Skeletal muscle satellite cell (primary cell): ENCODE data around the gene OR10H5. TPM values are rescaled to one million over a fixed set of nuclear protein-coding genes. Genes with fewer than 3 reads are reported as not detected.
"Not testable (repeated sequence)": the region's sequence is repeated elsewhere in the genome, so short reads cannot be mapped to it uniquely, and the experiment has no call there.

Experiments used
- H3K27me3 ChIP-seq: 2 replicates; pipeline ENCODE4 v1.7.0; 2013; ENCODE audit warnings: low read length; ENCODE audit not compliant: control insufficient read depth, insufficient read depth
- H3K36me3 ChIP-seq: 2 replicates; pipeline ENCODE4 v1.7.0; 2013; ENCODE audit warnings: mild to moderate bottlenecking, control low read depth, low read length; ENCODE audit not compliant: insufficient read depth
- H3K4me1 ChIP-seq: 2 replicates; pipeline ENCODE4 v1.7.0; 2013; ENCODE audit warnings: low read length; ENCODE audit not compliant: control insufficient read depth, insufficient read depth
- H3K4me2 ChIP-seq: 2 replicates; pipeline ENCODE4 v1.7.0; 2013; ENCODE audit warnings: mild to moderate bottlenecking, low read length
- H3K4me3 ChIP-seq: 2 replicates; pipeline ENCODE4 v1.7.0; 2013; ENCODE audit warnings: low read length
- H3K9ac ChIP-seq: 2 replicates; pipeline ENCODE4 v1.7.0; 2013; ENCODE audit warnings: mild to moderate bottlenecking, low read depth, low read length, moderate library complexity
- H3K9me3 ChIP-seq: replicated peaks from 2 replicates; pipeline ENCODE4 v1.7.0; 2013; ENCODE audit warnings: mild to moderate bottlenecking, control low read depth, low read length
- total RNA-seq: library from RNA; depleted of rRNA; stranded (reverse); fragments of >200 nt; gene quantifications from 2 replicates; pipeline ENCODE4 v1.2.3, GENCODE V29; 2012; rRNA removed

OR10H5 gene, protein sequence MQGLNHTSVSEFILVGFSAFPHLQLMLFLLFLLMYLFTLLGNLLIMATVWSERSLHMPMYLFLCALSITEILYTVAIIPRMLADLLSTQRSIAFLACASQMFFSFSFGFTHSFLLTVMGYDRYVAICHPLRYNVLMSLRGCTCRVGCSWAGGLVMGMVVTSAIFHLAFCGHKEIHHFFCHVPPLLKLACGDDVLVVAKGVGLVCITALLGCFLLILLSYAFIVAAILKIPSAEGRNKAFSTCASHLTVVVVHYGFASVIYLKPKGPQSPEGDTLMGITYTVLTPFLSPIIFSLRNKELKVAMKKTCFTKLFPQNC
- not detected in 2 replicates for total RNA-seq

GRCh38 chr19:15787611-15788155 is at the start of gene OR10H5:
TSS of gene OR10H5 (plus strand) at chr19:15787661. CDS start at chr19:15794049, 6,388 bp downstream.
- H3K36me3 ChIP-seq: no peaks in the 10 kb centered on the region
- no peaks in the 10 kb centered on the region for H3K9me3 ChIP-seq
- no peak within 1 kb of the TSS for H3K4me3 ChIP-seq
- no peak within 1 kb of the TSS for H3K9ac ChIP-seq
- no peaks in the 10 kb centered on the region for H3K27me3 ChIP-seq
- H3K4me2 ChIP-seq: no peak within 1 kb of the TSS
- no peaks in the 10 kb centered on the region for H3K4me1 ChIP-seq

GRCh38 chr19:15737722-15738121 is 49.7 kb upstream of the OR10H5 start, which contains the start of gene OR10H3:
TSS of gene OR10H3 (plus strand) at chr19:15737985. CDS start at chr19:15741393, 3,408 bp downstream.
- no peak within 1 kb of the TSS for H3K9ac ChIP-seq
- H3K9me3 ChIP-seq: peaks cover 4% of the 10 kb centered on the region
- no peak within 1 kb of the TSS for H3K4me3 ChIP-seq
- no peaks in the 10 kb centered on the region for H3K27me3 ChIP-seq
- H3K36me3 ChIP-seq: no peaks in the 10 kb centered on the region
- no peak within 1 kb of the TSS for H3K4me2 ChIP-seq
- no peaks in the 10 kb centered on the region for H3K4me1 ChIP-seq

GRCh38 chr19:15740785-15741184 is 46.7 kb upstream of the OR10H5 start:
- peaks cover 4% of the 10 kb centered on the region for H3K9me3 ChIP-seq
- no peaks in the 10 kb centered on the region for H3K27me3 ChIP-seq
- no peak overlapping the region for H3K4me2 ChIP-seq
- H3K4me1 ChIP-seq: no peaks in the 10 kb centered on the region
- no peak overlapping the region for H3K9ac ChIP-seq
- H3K36me3 ChIP-seq: no peaks in the 10 kb centered on the region
- H3K4me3 ChIP-seq: no peak overlapping the region

- no peaks in the 10 kb centered on the region for H3K27me3 ChIP-seq
- no peak overlapping the region for H3K4me2 ChIP-seq
- H3K9me3 ChIP-seq: peaks cover 4% of the 10 kb centered on the region
- no peaks in the 10 kb centered on the region for H3K4me1 ChIP-seq
- no peaks in the 10 kb centered on the region for H3K36me3 ChIP-seq
- H3K9ac ChIP-seq: no peak overlapping the region
- H3K4me3 ChIP-seq: no peak overlapping the region
Observed at GRCh38 chr19:15748239-15748638, 39.2 kb upstream of the OR10H5 start.

- Histone ChIP-seq H3K9ac (no peak overlapping the region), H3K4me2 (no peak overlapping the region), H3K4me1 (no peaks in the 10 kb centered on the region), H3K9me3 (peaks cover 3% of the 10 kb centered on the region), H3K27me3 (no peaks in the 10 kb centered on the region), H3K36me3 (no peaks in the 10 kb centered on the region), H3K4me3 (no peak overlapping the region)
Observed at GRCh38 chr19:15758379-15758778, 29.1 kb upstream of the OR10H5 start.

DNA sequence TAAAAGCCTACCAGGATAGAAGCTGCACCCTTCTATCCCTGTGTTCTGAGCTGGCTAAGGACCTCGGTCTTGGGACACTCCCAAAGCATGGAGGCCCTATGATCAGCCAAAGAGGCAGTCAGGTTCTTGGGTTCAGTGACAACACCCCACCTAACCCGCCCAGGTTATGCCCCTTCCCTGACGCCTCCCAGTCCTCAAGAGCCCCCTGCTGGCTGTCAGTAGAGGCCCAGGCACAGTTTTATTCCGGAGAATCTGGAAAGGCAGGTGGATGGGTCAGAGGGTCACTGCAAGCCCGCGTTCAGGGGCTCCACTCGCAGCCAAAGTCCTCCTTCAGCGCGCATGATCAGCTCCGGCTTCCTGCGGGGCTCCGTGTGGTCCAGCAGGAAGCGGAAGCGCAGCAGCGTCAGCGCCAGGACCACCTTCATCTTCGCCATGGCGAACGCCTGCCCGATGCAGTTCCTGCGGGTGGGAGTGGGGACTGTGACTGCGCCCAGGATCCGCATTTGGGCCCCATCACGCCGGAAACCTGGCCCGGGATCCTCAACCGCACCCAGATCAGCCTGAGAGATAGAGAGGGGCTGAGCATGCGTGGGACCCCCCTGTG is 27.4 kb upstream of the OR10H5 start:
- Histone ChIP-seq H3K4me2 (no peak overlapping the region), H3K9ac (no peak overlapping the region), H3K27me3 (no peaks in the 10 kb centered on the region), H3K9me3 (peaks cover 3% of the 10 kb centered on the region), H3K4me1 (no peaks in the 10 kb centered on the region), H3K36me3 (no peaks in the 10 kb centered on the region), H3K4me3 (no peak overlapping the region)

- no peak overlapping the region for H3K4me2 ChIP-seq
- H3K36me3 ChIP-seq: no peaks in the 10 kb centered on the region
- no peak overlapping the region for H3K9ac ChIP-seq
- H3K4me3 ChIP-seq: no peak overlapping the region
- no peaks in the 10 kb centered on the region for H3K27me3 ChIP-seq
- H3K4me1 ChIP-seq: no peaks in the 10 kb centered on the region
- H3K9me3 ChIP-seq: no peaks in the 10 kb centered on the region
Observed at GRCh38 chr19:15769586-15769985, 17.9 kb upstream of the OR10H5 start.

DNA sequence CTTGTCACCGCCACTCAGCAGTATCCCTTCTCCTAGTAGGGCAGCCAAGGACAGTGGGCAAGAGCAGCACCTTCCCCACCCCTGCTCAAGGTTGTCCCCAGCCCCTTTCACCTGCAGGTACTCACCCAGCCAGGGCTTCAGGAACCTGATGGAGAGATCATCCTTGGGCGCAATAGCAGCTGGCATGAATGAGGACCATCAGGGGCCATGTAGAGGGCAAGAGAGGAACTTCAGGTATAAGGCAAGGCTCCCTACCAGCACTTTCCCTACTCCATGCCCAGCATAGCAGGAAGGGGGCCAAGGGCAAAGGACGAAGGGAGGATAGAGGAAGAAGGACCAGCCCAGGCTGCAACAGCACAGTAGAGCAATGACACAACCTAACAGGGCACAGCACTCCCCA is 13.3 kb upstream of the OR10H5 start:
- H3K4me1 ChIP-seq, H3K9me3 ChIP-seq, H3K36me3 ChIP-seq, H3K4me2 ChIP-seq, H3K9ac ChIP-seq, H3K4me3 ChIP-seq, H3K27me3 ChIP-seq: not testable (repeated sequence)

GRCh38 chr19:15775249-15775648 is 12.2 kb upstream of the OR10H5 start:
- Histone ChIP-seq H3K4me2 (no peak overlapping the region), H3K27me3 (no peaks in the 10 kb centered on the region), H3K4me3 (no peak overlapping the region), H3K36me3 (no peaks in the 10 kb centered on the region), H3K9me3 (peaks cover 2% of the 10 kb centered on the region), H3K4me1 (no peaks in the 10 kb centered on the region), H3K9ac (no peak overlapping the region)

DNA sequence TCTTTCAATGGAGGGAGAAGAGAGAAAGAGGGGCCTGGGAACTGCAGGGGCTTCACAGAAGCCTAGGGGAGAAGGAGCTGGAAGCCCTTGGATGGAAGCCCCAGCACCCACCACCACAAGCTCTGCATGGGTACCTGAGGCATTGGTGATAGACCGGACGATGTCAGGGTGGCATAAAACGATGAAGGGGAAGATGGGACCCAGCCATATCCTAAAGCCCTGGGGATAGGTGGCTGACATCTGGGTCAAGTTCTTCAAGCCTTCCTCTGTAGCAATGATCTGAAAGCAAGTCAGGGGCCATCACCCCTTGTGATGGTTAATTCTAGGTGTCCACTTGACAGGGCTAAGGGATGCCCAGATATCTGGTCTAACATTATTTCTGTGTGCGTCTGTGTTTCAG is 11.2 kb upstream of the OR10H5 start:
- H3K9ac ChIP-seq: no peak overlapping the region
- no peaks in the 10 kb centered on the region for H3K36me3 ChIP-seq
- no peak overlapping the region for H3K4me3 ChIP-seq
- H3K4me2 ChIP-seq: no peak overlapping the region
- no peaks in the 10 kb centered on the region for H3K27me3 ChIP-seq
- H3K4me1 ChIP-seq: no peaks in the 10 kb centered on the region
- peaks cover 3% of the 10 kb centered on the region for H3K9me3 ChIP-seq

DNA sequence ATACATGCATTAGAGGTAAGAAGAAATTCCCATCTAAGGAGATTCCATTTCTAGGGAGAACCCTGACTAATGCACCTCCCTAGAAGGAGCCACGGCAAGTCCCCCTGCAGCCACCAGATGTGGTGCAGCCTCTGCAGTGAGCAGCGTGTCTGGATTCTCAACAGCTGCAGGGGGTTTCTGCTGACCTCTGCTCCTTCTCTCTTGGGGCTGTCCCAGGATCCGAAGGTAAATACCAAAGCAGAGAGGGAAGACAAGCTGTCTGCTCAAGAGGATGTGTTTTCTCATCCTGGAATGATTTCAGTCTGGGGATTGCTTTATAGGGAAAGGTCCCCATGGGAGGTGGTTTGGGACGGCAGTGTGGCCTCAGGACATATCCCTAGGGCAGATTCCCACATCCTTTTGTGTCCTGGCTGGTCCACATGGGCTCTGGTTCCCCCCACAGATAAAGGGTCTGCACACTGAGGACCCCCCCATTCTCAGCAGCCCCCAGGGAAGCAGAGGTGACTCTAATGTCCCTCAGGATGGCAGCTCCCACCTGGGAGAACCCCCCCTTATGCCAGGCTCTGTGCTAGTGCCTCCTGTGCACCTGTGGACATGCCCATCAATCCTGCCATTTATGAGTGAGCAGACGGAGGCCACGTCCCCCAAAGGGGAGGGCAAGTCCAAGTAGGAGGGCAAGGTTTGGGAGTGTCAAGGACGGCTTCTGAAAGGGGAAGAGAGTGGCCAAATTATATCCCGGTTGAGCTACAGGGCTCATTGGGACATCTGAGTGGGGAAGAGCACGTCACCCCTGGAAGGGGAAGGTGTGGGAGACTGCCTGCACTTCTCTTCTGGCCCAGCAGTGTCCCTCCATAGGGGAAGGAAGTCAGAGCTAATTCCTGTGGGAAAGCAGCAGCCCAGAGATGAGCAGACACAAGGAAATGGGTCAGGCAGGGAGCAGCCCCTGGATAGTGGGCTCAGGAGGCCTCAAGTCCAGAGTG is 10.2 kb upstream of the OR10H5 start:
- no peak overlapping the region for H3K9ac ChIP-seq
- peaks cover 5% of the 10 kb centered on the region for H3K9me3 ChIP-seq
- H3K4me1 ChIP-seq: no peaks in the 10 kb centered on the region
- no peaks in the 10 kb centered on the region for H3K36me3 ChIP-seq
- no peak overlapping the region for H3K4me2 ChIP-seq
- no peak overlapping the region for H3K4me3 ChIP-seq
- no peaks in the 10 kb centered on the region for H3K27me3 ChIP-seq
